Occipital lobe (tissue), 2 donors: ENCODE measurements around the gene FBXO42. TPM values are rescaled to one million over a fixed set of nuclear protein-coding genes. Genes with fewer than 3 reads are reported as not detected.
"Not testable (repeated sequence)": the region's sequence is repeated elsewhere in the genome, so short reads cannot be mapped to it uniquely, and the experiment has no call there.

Source experiments
- DNase-seq: peaks from one replicate; lab custom pipeline; 2025; lab: John Stamatoyannopoulos, UW
- total RNA-seq: library from RNA; depleted of rRNA; stranded (reverse); fragments of >200 nt; gene quantifications from one replicate; pipeline ENCODE4 v1.2.3, GENCODE V29; 2014

Gene FBXO42
- total RNA-seq, 1 donor from 2014 or later, result 29.5 TPM

GRCh38 chr1:16222716-16223115, 129.6 kb downstream of the FBXO42 start:
- DNase-seq, result not testable (repeated sequence)

GRCh38 chr1:16221499-16221898, 130.8 kb downstream of the FBXO42 start:
- DNase-seq, result no peak

GRCh38 chr1:16219968-16220500, 132.2 kb downstream of the FBXO42 start:
- DNase-seq, result no peak

GRCh38 chr1:16218674-16219071, 133.6 kb downstream of the FBXO42 start:
- no peak for DNase-seq

- no peak for DNase-seq
These were observed 134.1 kb downstream of the FBXO42 start for GRCh38 chr1:16218014-16218673.

GRCh38 chr1:16217061-16217785, 135.1 kb downstream of the FBXO42 start:
- peak; percentile 88 for DNase-seq

- DNase-seq, result peak; percentile 19
These were observed 136.2 kb downstream of the FBXO42 start for GRCh38 chr1:16215882-16216753.

GRCh38 chr1:16215240-16215639, 137.0 kb downstream of the FBXO42 start:
- not testable (repeated sequence) for DNase-seq

- not testable (repeated sequence) for DNase-seq
These were observed 138.7 kb downstream of the FBXO42 start for GRCh38 chr1:16213544-16213943.

- no peak for DNase-seq
These were observed 139.3 kb downstream of the FBXO42 start for GRCh38 chr1:16213013-16213412.

- no peak for DNase-seq
These were observed 139.9 kb downstream of the FBXO42 start, which contains the start of gene ARHGEF19 for GRCh38 chr1:16212251-16212961. ARHGEF19 (minus strand) TSS chr1:16212652; CDS start chr1:16209054, 3,598 bp downstream.

GRCh38 chr1:16211824-16212223, 140.5 kb downstream of the FBXO42 start:
- DNase-seq, result no peak

GRCh38 chr1:16210581-16210980, 141.7 kb downstream of the FBXO42 start:
- no peak for DNase-seq

GRCh38 chr1:16209847-16210407, 142.4 kb downstream of the FBXO42 start:
- DNase-seq, result no peak

GRCh38 chr1:16209132-16209846, 143.0 kb downstream of the FBXO42 start:
- no peak for DNase-seq

GRCh38 chr1:16208270-16208987, 143.9 kb downstream of the FBXO42 start:
- no peak for DNase-seq

- no peak for DNase-seq
These were observed 144.7 kb downstream of the FBXO42 start for GRCh38 chr1:16207318-16208269.
